Activated CD4-positive, alpha-beta memory T cell treated with anti-CD3 and anti-CD28 coated beads for 36 hours (primary cell): ENCODE measurements around the gene DIPK1C. TPM values are rescaled to one million over a fixed set of nuclear protein-coding genes. Genes with fewer than 3 reads are reported as not detected.

Source experiments
- CTCF ChIA-PET: fragments of 350-600 bp; sonication (Branson Sonifier 250); formaldehyde crosslinking; loops from one replicate; lab custom pipeline; 2021; ENCODE audit warnings: antibody characterized with exemption, inconsistent platforms; lab: Charles Lee
- POLR2A ChIA-PET: fragments of 350-600 bp; sonication (Branson Sonifier 250); formaldehyde crosslinking; loops from one replicate; lab custom pipeline; 2021; ENCODE audit warnings: antibody characterized with exemption; lab: Charles Lee
- DNase-seq: peaks from one replicate; pipeline ENCODE4 v3.0.0-alpha.2; 2020
- H3K27ac Mint-ChIP-seq: one replicate; pipeline ENCODE4 v1.8.0; 2021; ENCODE audit warnings: mixed read lengths
- H3K27me3 Mint-ChIP-seq: one replicate; pipeline ENCODE4 v1.8.0; 2021; ENCODE audit warnings: mixed read lengths
- H3K36me3 Mint-ChIP-seq: one replicate; pipeline ENCODE4 v1.8.0; 2021; ENCODE audit warnings: mixed read lengths
- H3K4me1 Mint-ChIP-seq: one replicate; pipeline ENCODE4 v1.8.0; 2021; ENCODE audit warnings: low read depth, mixed read lengths
- H3K4me3 Mint-ChIP-seq: one replicate; pipeline ENCODE4 v1.8.0; 2021; ENCODE audit warnings: mild to moderate bottlenecking, mixed read lengths
- H3K9me3 Mint-ChIP-seq: one replicate; pipeline ENCODE4 v1.8.0; 2021; ENCODE audit warnings: mixed read lengths
- intact Hi-C: fragments of 100-400 bp; cut with micrococcal nuclease; formaldehyde crosslinking; loops from one replicate; pipeline ENCODE4 v1.15.1; 2023
- total RNA-seq, 2 experiments: library from RNA; stranded (reverse); gene quantifications; one replicate each; pipeline ENCODE4 v1.2.3, GENCODE V29; 2021

Gene DIPK1C
- total RNA-seq, 2 experiments from 2014 or later, result not detected

DNA sequence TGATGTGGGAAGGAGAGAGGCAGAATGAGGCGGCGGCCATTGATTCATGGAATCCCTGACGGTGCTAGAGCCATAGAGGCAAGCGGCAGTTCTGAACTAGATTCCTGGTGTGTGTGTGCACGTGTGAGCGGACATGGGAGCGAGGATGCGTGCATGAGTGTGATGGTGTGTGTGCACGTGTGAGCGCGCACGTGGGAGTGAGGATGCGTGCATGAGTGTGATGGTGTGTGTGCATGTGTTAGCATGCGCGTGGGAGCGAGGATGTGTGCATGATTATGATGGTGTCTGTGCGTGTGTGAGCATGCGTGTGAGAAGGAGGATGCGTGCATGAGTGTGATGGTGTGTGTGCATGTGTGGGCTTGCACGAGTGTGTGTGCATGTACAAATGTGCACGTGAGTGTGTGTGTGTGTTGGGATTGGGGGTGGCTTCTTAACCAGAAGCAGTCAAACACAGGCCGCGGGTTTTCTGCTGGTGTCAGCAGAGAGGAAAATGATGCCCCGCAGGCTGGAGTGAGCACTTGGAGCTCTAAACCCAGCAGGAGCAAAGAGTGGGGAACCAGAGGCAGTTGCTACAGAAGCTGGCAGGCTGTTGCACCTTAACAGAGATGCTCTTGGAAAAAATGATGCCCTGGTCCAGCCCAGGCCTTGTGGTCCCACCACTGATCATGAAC, 29.5 kb downstream of the DIPK1C start:
- peaks cover 4% of the 10 kb centered on the region for H3K4me1 Mint-ChIP-seq
- POLR2A ChIA-PET, result no interaction called here
- CTCF ChIA-PET, result interaction anchor here (1.3 kb wide), 1 partner anchor 74 kb away, joined by 4 read pairs; no protein-coding TSS in a partner anchor

DNA sequence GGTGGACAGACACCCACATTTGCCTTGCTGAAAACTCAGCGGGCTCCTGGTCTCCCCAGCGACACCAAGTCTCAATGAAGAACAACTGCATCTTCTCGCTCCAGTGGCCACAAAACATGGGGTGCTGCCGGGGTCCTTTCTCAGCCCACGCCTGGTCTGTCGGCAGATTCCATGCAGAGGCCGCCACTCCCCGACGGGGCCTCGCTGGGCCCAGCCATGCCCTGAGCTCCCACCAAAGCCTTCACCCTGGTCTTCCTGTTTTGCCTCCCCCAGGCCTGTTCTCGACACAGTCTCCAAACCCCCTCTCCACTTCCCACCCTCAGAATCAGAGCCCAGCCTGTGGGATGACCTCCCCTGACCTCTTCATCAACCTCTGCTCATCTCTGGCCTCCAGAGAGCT, 31.2 kb downstream of the DIPK1C start:
- Mint-ChIP-seq H3K27ac (no peak overlapping the region), H3K9me3 (no peaks in the 10 kb centered on the region), H3K4me3 (no peak overlapping the region), H3K36me3 (no peaks in the 10 kb centered on the region), H3K4me1 (peaks cover 4% of the 10 kb centered on the region), H3K27me3 (no peaks in the 10 kb centered on the region)
- intact Hi-C loops, result no loop called here
- CTCF ChIA-PET, result no interaction called here
- POLR2A ChIA-PET, result no interaction called here
- DNase-seq, result no peak

More for the DNA sequence above, 29.5 kb downstream of the DIPK1C start:
- no peaks in the 10 kb centered on the region for H3K27me3 Mint-ChIP-seq
- H3K36me3 Mint-ChIP-seq, result no peaks in the 10 kb centered on the region
- intact Hi-C loops, result no loop called here
- DNase-seq, result no peak
- H3K4me3 Mint-ChIP-seq, result no peak overlapping the region
- no peaks in the 10 kb centered on the region for H3K9me3 Mint-ChIP-seq
- H3K27ac Mint-ChIP-seq, result no peak overlapping the region

DNA sequence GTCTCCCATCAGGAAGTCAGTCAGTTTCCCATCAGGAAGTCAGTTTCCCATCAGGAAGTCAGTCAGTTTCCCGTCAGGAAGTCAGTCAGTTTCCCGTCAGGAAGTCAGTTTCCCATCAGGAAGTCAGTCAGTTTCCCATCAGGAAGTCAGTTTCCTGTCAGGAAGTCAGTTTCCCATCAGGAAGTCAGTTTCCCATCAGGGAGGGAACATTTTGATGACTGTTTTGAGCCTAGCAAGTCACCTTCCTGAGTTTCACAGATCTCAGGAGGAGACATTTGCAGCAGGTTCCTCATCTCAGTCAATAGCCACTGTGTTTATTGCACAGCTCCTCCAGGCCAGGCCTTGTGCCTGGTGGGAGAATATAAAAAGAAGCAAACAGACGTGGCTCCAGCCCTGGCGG, 31.9 kb downstream of the DIPK1C start:
- POLR2A ChIA-PET, result no interaction called here
- CTCF ChIA-PET, result no interaction called here
- no peaks in the 10 kb centered on the region for H3K36me3 Mint-ChIP-seq
- H3K9me3 Mint-ChIP-seq, result no peaks in the 10 kb centered on the region
- no peak overlapping the region for H3K27ac Mint-ChIP-seq
- peaks cover 4% of the 10 kb centered on the region for H3K4me1 Mint-ChIP-seq
- intact Hi-C loops, result no loop called here
- H3K27me3 Mint-ChIP-seq, result no peaks in the 10 kb centered on the region
- no peak for DNase-seq
- H3K4me3 Mint-ChIP-seq, result no peak overlapping the region

DNA sequence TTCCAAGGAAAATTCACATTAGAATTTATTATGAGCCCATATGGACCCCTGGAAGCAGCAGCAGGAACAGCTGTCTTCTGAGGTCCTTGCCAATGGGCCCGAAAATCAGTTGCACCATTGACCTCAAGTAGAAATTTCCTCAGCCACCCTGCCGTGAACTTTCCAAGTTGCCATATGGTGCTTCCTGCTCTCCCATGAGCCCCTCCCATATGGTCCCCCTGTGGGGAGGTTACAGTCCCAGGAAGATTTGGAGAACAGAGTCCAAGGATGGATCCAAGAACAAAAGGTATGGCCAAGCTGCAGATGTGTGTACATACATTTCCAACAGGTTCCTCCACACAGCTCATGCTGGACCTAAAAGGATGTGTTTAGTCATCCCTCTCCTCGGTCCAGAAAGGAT, 34.6 kb downstream of the DIPK1C start:
- no peak overlapping the region for H3K27ac Mint-ChIP-seq
- H3K36me3 Mint-ChIP-seq, result no peaks in the 10 kb centered on the region
- H3K4me3 Mint-ChIP-seq, result no peak overlapping the region
- H3K4me1 Mint-ChIP-seq, result peaks cover 4% of the 10 kb centered on the region
- no peaks in the 10 kb centered on the region for H3K27me3 Mint-ChIP-seq
- no peak for DNase-seq
- ChIA-PET POLR2A (no interaction called here), CTCF (no interaction called here)
- no peaks in the 10 kb centered on the region for H3K9me3 Mint-ChIP-seq
- intact Hi-C loops, result no loop called here

DNA sequence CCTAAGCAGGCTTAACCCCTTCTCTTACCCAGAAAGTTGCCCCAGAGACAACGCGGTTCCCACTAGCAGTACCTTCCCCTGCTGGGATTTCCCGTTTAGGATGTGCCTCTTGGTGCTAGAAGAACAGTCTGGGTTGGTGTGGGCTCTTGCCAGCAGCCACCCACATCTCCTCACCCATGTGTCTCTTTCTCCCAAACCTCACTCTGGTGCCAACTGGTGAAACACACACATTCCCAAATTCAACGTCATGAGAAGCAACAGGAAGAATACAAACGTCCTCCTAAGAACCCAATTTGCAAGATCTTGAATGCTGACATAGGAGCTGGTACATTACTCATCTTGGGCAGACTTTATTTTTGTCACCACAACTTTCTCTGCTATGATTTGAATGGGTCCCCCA, 36.2 kb downstream of the DIPK1C start:
- Mint-ChIP-seq H3K4me1 (peaks cover 4% of the 10 kb centered on the region), H3K9me3 (no peaks in the 10 kb centered on the region), H3K27ac (no peak overlapping the region), H3K4me3 (no peak overlapping the region), H3K36me3 (no peaks in the 10 kb centered on the region), H3K27me3 (no peaks in the 10 kb centered on the region)
- no peak for DNase-seq
- intact Hi-C loops, result no loop called here
- CTCF ChIA-PET, result no interaction called here
- POLR2A ChIA-PET, result no interaction called here

DNA sequence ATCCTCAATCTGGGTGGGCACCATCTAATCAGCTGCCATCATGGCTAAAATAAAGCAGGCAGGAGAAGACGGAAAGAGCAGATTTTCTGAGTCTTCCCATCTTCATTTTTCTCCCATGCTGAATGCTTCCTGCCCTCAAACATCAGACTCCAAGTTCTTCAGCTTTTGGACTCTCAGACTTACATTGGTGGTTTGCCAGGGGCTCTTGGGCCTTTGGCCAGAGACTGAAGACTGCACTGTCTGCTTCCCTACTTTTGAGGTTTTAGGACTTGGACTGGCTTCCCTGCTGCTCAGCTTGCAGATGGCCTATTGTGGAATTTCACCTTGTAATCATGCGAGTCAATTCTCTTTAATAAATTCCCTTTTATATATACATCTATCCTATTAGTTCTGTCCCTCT, 36.6 kb downstream of the DIPK1C start:
- no peak for DNase-seq
- Mint-ChIP-seq H3K36me3 (no peaks in the 10 kb centered on the region), H3K9me3 (no peaks in the 10 kb centered on the region), H3K4me1 (peaks cover 4% of the 10 kb centered on the region), H3K27me3 (no peaks in the 10 kb centered on the region), H3K4me3 (no peak overlapping the region), H3K27ac (no peak overlapping the region)
- POLR2A ChIA-PET, result no interaction called here
- intact Hi-C loops, result no loop called here
- CTCF ChIA-PET, result no interaction called here

DNA sequence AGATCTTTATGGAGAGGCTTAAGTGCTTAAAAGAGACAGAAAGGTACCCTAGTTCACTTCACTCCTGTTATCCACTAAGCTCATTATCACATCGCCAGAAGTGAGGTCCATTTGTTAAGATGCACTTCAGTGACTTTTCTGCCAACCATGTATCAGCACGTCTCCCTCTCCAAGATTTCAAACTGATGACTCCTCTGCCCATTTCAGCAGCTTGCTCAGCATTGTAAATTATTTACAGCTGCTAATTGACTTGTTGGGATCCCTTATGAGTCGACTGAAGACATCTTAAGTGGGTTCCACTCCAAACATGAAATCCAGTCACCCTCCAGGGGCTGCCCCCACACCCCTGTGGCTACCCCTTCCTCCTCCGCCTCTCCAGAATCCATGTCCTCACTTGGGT, 37.3 kb downstream of the DIPK1C start:
- ChIA-PET POLR2A (no interaction called here), CTCF (no interaction called here)
- Mint-ChIP-seq H3K4me1 (peaks cover 4% of the 10 kb centered on the region), H3K27me3 (no peaks in the 10 kb centered on the region), H3K9me3 (no peaks in the 10 kb centered on the region), H3K36me3 (no peaks in the 10 kb centered on the region), H3K27ac (no peak overlapping the region), H3K4me3 (no peak overlapping the region)
- intact Hi-C loops, result no loop called here
- no peak for DNase-seq

DNA sequence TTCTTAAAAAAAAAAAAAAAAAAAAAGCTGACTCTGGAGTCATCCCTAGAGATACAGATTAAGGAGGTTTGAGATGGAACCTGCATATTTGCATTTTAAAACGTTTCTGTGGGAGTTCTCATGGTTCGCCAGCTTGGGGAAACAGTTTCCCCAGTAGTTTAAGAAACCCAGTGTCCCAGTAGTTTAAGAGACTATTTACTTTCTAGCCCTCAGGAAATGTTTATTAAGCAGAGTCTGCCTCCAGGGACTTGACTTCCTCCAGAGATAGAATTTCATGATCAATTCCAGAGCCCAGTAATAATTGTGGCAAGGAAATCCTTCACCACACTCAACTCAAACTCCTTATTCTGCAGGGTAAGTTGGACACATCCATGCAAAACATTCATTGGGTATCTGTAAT, 39.1 kb downstream of the DIPK1C start:
- Mint-ChIP-seq H3K27ac (no peak overlapping the region), H3K27me3 (no peaks in the 10 kb centered on the region), H3K4me3 (no peak overlapping the region), H3K4me1 (no peaks in the 10 kb centered on the region), H3K36me3 (no peaks in the 10 kb centered on the region), H3K9me3 (no peaks in the 10 kb centered on the region)
- CTCF ChIA-PET, result no interaction called here
- POLR2A ChIA-PET, result no interaction called here
- intact Hi-C loops, result no loop called here
- DNase-seq, result no peak

DNA sequence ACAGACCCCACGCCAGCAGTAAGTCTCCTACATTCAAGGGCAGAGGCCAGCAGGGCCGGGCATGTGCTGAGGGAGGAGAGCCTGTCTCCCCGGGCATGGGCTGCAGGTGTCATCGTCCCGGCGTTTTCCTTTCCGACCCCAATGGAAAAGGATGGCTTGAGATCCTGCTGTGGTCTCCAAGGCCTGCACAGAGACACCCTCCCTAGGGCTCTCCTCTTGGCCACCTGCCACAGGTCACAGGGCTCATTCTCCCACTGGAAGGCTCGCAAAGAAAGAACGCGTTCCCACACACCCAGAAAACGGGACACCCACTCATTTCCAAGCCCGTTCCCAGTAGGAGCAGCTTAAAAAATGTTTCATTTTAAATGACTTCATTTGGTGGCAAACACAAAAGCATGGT, 41.0 kb downstream of the DIPK1C start:
- DNase-seq, result no peak
- Mint-ChIP-seq H3K27me3 (no peaks in the 10 kb centered on the region), H3K4me3 (no peak overlapping the region), H3K4me1 (no peaks in the 10 kb centered on the region), H3K27ac (no peak overlapping the region), H3K36me3 (no peaks in the 10 kb centered on the region), H3K9me3 (no peaks in the 10 kb centered on the region)
- ChIA-PET CTCF (no interaction called here), POLR2A (no interaction called here)
- intact Hi-C loops, result no loop called here

DNA sequence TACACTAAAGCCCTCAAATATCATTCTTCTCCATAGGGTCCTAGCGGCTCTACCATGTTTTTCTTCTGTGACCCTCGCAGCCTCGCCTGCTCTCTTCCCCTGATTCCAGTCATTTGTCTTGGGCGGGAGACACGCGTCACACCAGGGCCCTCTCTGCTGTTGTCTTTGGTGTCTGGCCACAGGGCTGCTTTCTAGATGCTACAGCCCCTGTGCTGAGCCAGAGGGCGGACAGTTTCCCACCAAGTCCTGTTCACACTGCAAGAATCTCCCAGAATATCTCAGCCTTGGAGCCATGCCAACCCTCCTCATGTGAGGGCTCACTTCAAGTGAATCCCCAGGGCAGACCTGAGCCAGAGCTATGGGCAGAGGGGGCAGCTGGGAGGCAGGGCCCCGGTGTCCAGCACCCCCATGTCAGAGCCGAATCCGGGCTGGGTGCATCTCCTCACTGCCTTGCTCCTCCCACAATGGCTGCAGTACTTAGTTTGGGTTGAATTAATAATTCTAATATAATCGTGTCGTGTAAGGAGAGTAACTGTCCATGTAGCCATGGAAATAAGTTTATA, 42.1 kb downstream of the DIPK1C start:
- Mint-ChIP-seq H3K36me3 (no peaks in the 10 kb centered on the region), H3K27ac (no peak overlapping the region), H3K4me1 (no peaks in the 10 kb centered on the region), H3K9me3 (no peaks in the 10 kb centered on the region), H3K4me3 (no peak overlapping the region), H3K27me3 (peaks cover 5% of the 10 kb centered on the region)
- ChIA-PET CTCF (interaction anchor here (1.2 kb wide), 1 partner anchor 137 kb away, joined by 3 read pairs; no protein-coding TSS in a partner anchor), POLR2A (no interaction called here)
- intact Hi-C loops, result no loop called here
- no peak for DNase-seq

DNA sequence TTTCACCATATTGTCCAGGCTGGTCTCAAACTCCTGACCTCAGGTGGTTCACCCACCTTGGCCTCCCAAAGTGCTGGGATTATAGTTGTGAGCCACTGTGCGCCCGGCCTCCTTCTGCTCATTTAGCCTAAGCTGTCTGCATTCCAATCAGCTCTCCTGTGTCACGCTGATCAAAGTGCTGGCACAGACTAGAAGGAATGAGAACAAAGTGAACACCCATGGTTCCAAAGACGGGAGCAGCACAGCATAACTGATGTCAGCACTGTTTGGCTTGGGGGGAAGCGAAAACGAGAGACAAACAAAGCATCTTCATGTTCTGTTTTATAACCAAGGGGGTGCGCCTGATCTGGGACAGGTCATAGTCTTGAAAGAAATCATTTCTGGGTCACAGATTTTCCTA, 43.3 kb downstream of the DIPK1C start:
- Mint-ChIP-seq H3K4me1 (no peaks in the 10 kb centered on the region), H3K27ac (no peak overlapping the region), H3K4me3 (no peak overlapping the region), H3K36me3 (no peaks in the 10 kb centered on the region), H3K27me3 (peaks cover 5% of the 10 kb centered on the region), H3K9me3 (no peaks in the 10 kb centered on the region)
- CTCF ChIA-PET, result interaction anchor here (0.9 to 1.2 kb wide), 2 partner anchors 79 to 138 kb away, joined by 3 read pairs; no protein-coding TSS in a partner anchor
- POLR2A ChIA-PET, result no interaction called here
- intact Hi-C loops, result no loop called here
- DNase-seq, result no peak

DNA sequence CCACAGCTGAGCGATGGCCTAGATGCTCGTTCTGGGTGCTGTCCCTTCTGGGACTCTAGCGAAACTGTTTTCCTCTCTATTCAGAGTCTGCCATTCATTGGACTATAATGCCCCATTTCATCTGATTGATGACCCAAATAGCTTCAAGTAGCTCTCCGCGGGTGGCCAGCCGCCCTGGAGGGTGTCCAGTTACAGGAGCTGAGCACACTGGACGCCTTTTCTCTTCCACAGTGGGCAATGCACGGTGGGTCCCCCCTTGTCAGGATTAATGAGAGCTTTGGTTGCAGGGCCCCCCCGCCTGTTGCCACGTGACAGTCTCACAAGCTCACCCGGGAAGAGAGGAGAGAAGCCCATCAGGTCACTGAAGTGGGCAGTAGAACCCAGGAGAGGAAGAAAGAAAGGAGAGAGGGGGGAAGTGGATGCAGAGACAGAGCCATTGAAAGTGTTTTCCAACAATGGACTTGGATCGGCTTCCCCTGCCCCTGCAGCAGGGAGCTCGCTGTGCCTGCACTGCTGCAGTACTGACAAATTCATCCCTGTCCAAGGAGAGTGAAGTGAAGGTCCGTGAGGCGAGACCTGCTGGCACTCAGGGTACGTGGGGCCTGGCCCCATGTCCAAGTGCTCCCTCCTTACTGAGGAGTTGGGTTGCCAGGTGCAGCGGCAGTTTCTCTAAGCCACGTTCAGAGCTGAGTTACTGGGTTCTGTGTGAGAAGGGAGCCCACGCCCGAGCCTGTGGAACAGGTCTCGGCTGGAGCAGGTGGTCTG, 44.8 kb downstream of the DIPK1C start:
- POLR2A ChIA-PET, result no interaction called here
- DNase-seq, result no peak
- intact Hi-C loops, result no loop called here
- Mint-ChIP-seq H3K27ac (no peak overlapping the region), H3K27me3 (peaks cover 5% of the 10 kb centered on the region), H3K36me3 (no peaks in the 10 kb centered on the region), H3K4me1 (peaks cover 11% of the 10 kb centered on the region), H3K9me3 (no peaks in the 10 kb centered on the region), H3K4me3 (no peak overlapping the region)
- CTCF ChIA-PET, result no interaction called here
